GM19240 (cell line): ENCODE measurements around the gene SLC8A2.

Experiments
- DNase-seq: peaks from one replicate; pipeline ENCODE4 v3.0.0; 2011; ENCODE audit warnings: low spot score; ENCODE audit not compliant: insufficient read length

SLC8A2 gene, protein sequence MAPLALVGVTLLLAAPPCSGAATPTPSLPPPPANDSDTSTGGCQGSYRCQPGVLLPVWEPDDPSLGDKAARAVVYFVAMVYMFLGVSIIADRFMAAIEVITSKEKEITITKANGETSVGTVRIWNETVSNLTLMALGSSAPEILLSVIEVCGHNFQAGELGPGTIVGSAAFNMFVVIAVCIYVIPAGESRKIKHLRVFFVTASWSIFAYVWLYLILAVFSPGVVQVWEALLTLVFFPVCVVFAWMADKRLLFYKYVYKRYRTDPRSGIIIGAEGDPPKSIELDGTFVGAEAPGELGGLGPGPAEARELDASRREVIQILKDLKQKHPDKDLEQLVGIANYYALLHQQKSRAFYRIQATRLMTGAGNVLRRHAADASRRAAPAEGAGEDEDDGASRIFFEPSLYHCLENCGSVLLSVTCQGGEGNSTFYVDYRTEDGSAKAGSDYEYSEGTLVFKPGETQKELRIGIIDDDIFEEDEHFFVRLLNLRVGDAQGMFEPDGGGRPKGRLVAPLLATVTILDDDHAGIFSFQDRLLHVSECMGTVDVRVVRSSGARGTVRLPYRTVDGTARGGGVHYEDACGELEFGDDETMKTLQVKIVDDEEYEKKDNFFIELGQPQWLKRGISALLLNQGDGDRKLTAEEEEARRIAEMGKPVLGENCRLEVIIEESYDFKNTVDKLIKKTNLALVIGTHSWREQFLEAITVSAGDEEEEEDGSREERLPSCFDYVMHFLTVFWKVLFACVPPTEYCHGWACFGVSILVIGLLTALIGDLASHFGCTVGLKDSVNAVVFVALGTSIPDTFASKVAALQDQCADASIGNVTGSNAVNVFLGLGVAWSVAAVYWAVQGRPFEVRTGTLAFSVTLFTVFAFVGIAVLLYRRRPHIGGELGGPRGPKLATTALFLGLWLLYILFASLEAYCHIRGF

GRCh38 chr19:47471733-47472457 is at the start of gene SLC8A2:
Gene SLC8A2 (minus strand): TSS chr19:47471893. CDS start chr19:47466403, 5,490 bp downstream.
- peak; percentile 42 for DNase-seq

GRCh38 chr19:47520839-47521238 is 49.1 kb upstream of the SLC8A2 start:
- no peak for DNase-seq

DNA sequence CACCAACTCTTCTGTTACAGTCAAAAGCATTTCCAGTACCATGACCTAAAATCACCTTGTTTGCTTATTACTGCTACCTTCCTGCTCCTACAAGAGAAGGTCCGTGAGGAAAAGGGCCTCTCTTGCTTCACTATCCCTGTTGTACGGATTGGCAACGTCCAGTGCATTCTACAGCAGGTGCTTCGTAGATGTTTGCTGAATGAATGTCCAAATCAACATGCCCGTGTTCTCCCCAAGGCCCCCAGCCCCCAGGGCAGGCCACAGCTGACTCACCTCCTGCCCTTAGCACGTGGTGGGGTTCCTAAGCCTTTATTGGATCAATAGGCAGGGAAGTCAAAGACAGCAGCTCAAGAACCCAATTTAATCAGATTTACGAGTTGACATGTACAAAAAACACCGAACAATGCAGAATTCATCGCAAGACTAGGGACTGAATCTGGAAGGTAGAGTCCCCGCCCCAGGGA is 48.7 kb upstream of the SLC8A2 start:
- no peak for DNase-seq

- no peak for DNase-seq
Observed at GRCh38 chr19:47518854-47519253, 47.2 kb upstream of the SLC8A2 start.

- DNase-seq: peak; percentile 76
Observed at GRCh38 chr19:47518139-47518538, 46.4 kb upstream of the SLC8A2 start.

GRCh38 chr19:47514869-47515588 is 43.3 kb upstream of the SLC8A2 start, which contains the start of gene NAPA:
Gene NAPA (minus strand): TSS chr19:47515063. CDS start chr19:47514940, 123 bp downstream.
- DNase-seq: peak; percentile 95

DNA sequence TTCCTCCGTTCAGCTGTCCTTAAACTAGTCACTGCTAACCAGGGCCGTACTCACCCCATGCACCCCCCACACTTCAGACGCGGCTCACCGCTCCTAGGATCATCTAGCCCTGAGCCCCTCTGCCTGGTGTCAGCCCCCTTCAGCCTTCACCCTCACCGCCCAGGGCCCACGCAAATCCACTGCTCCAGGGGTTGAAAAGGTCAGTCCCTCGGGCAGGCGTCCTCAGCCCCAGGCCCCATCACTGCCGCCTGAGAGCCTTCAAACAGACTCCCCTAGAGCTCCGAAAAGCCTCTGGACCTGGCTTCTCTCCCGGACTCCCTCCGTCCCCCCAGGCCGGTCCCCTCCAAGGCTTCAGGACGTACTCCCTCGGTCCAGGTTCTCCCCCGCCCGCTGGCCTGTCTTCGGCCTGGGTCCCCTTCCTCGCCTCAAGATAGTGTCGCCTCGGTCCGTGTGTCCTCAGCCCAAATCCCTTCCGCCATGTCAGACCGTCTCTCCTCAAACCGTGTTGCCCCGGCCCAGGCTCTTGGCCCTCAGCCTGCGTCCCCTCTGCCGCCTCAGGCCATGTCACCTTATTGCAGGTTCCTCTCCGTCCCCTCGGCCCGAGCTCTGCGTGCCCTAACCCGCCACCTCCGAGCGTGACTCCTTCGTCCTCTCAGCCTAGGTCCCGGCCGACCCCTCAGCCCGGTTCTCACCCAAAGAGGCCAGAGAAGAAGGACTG is 42.6 kb upstream of the SLC8A2 start:
- no peak for DNase-seq

DNA sequence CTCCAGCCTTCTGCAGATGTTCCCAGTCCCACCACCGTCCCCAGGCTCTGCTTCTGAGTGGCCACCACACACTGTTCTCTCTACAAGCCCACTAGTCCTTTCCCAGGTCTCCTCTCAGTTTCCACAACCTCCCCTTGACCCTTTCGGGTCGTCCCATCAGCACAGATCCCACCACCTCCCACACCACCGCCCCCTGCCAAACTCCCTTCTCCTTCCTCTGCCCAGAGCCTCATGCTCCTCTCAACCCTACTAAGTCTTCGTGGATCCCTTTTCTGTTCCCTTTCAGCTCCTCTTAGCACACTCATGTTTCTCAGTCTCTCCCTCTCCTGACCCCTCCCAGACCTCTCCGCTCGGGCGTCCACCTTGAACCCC is 41.2 kb upstream of the SLC8A2 start:
- DNase-seq: no peak

DNA sequence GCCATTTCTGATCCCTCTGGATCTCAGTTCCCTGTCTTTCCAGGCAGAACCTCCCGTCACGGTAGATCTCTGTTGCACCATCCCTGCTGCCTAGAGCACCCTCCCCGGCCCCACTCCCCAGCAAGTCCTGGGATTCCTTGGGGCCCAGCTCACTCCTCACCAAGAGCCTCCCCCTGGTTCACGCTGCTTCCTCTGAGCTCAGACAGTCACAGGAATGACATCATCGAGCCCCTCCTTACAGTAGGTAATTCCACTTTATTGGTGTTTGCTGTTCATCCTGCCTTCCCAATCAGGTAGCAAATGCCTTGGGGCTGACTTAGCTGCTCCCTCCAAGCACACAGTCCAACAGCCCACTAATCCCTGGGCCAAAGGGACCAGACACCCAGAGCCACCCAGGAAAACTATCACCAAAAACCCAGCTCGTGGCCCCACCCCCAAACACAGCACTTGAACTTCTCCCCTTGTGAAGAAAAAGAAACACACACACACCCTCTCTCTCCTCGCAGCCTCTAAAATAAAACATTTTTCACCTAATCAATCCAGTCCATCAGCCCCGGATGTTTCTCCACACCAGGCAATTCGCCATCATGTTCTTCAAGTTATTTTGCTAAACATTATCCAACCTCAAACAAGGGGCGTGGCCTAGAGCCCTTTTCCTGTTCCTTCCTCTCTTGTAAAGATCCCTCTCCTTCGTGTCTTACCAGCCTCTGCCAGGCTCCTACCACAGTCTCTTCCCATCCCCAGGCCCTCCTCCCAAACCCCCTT is 40.7 kb upstream of the SLC8A2 start:
- no peak for DNase-seq

- DNase-seq: no peak
Observed at GRCh38 chr19:47511681-47512080, 40.0 kb upstream of the SLC8A2 start.

DNA sequence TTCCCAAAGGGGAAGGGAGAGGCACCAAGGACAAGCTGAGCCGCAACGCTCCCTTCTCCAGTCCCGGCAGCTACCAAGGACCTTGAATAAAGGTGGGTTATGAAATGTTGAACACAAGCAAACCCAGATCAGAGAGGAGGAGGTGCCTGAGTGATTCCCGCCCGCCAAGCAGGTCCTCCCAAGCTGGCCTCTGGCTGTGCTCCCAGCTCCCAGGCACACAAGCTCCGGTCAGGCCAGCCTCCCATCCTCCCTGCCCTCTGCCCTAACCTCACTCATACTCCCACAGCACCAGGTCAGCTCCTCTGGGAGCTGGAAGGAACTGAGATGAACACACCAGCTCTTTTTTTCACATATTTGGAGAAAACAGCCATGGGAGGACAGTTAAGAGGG is 39.4 kb upstream of the SLC8A2 start:
- DNase-seq: no peak

GRCh38 chr19:47510516-47511127 is 38.9 kb upstream of the SLC8A2 start:
- DNase-seq: no peak

DNA sequence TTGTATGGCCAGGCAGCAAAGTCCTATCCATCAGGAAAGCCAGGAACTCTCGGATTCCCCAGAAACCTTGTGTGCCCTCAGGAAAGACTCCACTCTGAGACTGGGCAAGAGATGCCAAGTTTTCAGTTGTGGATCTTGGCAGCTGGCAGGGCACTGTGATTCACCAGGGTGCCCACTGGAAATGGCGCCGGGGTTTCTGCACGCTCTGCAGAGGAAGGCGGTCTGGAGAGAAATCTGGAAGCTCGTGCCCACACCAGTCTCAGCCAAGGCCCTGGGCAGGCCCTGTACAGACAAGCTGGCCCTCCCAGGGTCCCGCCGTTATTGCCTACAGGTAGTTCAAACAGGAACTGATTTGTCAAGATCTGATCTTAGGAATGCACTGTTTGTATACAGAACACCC is 38.3 kb upstream of the SLC8A2 start:
- no peak for DNase-seq

DNA sequence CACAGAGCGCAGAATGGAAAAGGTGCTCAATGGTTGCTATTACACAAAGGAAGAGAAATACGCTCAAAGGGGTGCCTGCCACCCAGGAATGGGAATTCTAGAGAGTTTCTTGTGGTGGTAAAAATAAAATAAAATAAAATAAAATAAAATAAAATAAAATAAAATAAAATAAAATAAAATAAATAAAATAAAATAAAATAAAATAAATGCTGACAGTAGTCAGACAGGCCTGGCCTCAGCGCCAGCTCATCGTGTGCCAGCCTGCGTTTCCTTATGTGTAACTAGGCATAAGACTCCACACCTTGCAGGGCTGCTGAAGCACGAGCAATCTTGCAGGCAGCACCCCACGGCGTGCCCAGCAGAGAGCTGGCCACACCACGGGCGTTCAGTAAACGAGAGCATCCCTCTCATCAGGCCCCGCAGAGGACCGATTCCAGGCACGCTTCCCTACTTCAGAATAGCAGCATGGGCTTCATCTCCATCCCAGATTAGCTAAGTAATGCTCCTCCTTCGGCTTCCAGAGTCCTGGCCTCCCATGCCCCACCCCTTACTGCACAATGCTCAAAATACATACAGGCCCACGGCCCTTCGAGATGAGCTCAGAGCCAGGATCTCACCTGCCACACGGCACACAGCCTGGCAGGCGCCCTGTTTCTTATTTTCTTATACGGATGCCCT is 37.6 kb upstream of the SLC8A2 start:
- no peak for DNase-seq

DNA sequence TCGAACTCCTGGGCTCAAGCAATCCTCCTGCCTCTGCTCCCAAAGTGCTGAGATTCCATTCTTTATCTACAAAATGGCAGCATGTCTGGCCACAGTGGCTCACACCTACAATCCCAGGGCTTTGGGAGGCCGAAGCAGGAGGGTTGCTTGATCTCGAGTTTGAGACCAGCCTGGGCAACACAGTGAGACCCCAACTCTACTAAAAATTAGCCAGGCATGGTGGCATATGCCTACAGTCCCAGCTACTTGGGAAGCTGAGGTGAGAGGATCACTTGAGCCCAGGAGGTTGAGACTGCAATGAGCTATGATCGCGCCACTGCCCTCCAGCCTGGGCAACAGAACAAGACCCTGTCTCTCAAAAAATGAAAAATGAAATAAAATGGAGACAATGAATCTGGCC is 37.0 kb upstream of the SLC8A2 start:
- DNase-seq: no peak

DNA sequence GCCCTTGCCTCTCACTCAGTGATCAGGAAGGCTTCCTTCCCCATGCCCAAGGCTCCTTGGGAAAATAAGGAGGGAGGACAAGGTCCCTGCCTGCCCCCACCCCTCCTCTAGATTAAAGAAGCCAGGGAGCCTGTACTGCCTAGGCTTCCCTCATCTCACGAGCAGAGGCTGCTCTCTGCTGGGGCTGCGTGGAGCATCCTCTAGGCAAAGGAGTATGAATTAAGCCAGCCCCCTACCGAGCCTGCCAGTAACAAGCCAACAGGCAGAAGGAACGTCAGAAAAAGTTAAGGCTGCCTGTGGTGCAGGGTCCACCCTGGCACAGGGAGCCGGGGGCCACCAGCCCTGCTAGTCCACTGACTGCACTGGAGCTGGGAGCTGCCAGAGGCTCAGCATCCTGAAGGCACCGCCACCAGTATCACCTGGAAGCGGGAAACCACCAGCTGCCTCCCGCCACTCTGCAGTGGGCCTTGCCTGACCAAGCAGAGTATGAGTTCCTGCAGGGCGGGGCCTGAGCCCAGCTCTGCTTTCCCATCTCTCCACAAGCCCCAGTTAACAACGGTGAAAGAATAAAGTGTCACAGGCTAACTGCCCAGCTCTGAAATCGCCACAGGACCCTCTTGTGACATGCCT is 36.3 kb upstream of the SLC8A2 start:
- no peak for DNase-seq

GRCh38 chr19:47507012-47507411 is 35.3 kb upstream of the SLC8A2 start:
- DNase-seq: no peak

DNA sequence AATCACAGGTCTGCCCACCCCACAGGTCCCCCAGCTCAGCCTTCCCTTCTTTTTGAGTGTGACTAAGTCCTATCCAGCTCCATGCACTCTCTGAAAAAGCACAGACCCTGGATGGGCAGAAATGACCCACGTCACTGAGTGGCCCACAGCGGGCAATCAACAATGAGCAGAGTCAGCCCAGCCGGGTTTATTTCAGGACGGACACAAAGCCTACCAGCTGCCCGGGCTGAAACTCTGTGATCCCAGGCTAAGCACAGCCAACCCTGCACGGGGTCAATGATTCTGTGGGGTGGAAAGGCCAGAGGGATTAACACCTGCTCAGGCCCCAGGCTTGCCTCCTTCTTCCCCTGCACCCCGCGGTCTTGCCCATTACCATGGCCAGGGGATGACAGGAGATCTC is 34.8 kb upstream of the SLC8A2 start:
- DNase-seq: no peak
